Measurements from ENCODE around the gene FGD5.

DNA sequence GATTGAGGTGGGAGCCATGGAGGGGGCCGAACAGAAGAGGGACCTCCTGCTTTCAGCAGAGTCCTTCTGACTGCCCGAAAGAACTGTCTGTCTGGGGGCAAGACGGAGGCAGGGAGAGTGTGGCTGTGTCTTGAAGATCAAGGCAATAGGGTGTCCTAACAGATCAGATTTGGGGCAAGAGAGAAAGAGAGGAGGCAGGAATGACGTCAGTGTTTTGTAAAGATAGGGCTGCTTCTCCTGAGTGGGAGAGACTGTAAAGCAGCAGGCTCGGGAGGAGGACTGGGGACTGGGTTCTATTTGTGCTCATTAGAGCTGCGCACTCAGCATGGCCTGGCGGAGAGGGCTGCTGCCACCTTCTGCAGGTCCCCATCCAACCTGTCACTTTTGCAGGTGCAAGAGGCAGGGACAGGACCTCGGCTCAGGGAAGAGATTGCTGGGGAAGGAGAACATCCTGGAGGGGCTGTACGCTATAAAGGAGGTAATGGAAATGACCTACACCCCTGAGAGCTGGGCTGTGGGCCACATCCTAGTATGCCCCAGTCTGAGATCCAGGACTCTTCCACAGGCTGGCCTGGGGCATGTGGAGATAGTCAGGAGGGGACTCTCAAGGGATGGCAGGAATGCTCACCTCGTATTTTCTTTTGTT lies 29.0 kb upstream of the FGD5 start:
- TF ChIP-seq, protein P1, sequence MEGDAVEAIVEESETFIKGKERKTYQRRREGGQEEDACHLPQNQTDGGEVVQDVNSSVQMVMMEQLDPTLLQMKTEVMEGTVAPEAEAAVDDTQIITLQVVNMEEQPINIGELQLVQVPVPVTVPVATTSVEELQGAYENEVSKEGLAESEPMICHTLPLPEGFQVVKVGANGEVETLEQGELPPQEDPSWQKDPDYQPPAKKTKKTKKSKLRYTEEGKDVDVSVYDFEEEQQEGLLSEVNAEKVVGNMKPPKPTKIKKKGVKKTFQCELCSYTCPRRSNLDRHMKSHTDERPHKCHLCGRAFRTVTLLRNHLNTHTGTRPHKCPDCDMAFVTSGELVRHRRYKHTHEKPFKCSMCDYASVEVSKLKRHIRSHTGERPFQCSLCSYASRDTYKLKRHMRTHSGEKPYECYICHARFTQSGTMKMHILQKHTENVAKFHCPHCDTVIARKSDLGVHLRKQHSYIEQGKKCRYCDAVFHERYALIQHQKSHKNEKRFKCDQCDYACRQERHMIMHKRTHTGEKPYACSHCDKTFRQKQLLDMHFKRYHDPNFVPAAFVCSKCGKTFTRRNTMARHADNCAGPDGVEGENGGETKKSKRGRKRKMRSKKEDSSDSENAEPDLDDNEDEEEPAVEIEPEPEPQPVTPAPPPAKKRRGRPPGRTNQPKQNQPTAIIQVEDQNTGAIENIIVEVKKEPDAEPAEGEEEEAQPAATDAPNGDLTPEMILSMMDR (IDR thresholded peaks at IDR 0.05), result no peak
- no peak for TF ChIP-seq POLR2A (IDR thresholded peaks at IDR 0.05)
